ENCODE results near the gene LRMDA. TPM values are rescaled to one million over a fixed set of nuclear protein-coding genes. Genes with fewer than 3 reads are reported as not detected.

The LRMDA gene
- total and polyA plus RNA-seq, 2 of the 8 experiments (the other 6 are each of a cell fraction or from before 2014, with no cell fraction given), result 0.86 to 2.8 TPM

GRCh38 chr10:75877877-75878276 is 446.5 kb downstream of the LRMDA start (continued):
- TF ChIP-seq CHD7 (IDR thresholded peaks at IDR 0.05; ENCODE audit: insufficient replicate concordance, low read length) (no peak), SUZ12 (IDR thresholded peaks at IDR 0.05; ENCODE audit: low read length) (no peak), TBP (IDR thresholded peaks at IDR 0.05; ENCODE audit: low read depth, low read length) (no peak), BCL11A (IDR thresholded peaks at IDR 0.05; ENCODE audit: low read depth in 2 of 2, low read length in 2 of 2) (no peak), YY1 (IDR thresholded peaks at IDR 0.05; ENCODE audit: low read depth, low read length) (no peak), CBX8 (IDR thresholded peaks at IDR 0.05; ENCODE audit: borderline replicate concordance, low read depth, low read length) (no peak), TCF12 (IDR thresholded peaks at IDR 0.05; ENCODE audit: low read depth, low read length) (no peak)
- TF ChIP-seq, protein P1, sequence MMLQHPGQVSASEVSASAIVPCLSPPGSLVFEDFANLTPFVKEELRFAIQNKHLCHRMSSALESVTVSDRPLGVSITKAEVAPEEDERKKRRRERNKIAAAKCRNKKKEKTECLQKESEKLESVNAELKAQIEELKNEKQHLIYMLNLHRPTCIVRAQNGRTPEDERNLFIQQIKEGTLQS (IDR thresholded peaks at IDR 0.05; ENCODE audit: insufficient read depth, low read depth, low read length), result no peak
- TF ChIP-seq, protein P2, sequence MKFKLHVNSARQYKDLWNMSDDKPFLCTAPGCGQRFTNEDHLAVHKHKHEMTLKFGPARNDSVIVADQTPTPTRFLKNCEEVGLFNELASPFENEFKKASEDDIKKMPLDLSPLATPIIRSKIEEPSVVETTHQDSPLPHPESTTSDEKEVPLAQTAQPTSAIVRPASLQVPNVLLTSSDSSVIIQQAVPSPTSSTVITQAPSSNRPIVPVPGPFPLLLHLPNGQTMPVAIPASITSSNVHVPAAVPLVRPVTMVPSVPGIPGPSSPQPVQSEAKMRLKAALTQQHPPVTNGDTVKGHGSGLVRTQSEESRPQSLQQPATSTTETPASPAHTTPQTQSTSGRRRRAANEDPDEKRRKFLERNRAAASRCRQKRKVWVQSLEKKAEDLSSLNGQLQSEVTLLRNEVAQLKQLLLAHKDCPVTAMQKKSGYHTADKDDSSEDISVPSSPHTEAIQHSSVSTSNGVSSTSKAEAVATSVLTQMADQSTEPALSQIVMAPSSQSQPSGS (IDR thresholded peaks at IDR 0.05; ENCODE audit: low read length), result no peak
